BE2C (cell line): Measurements from ENCODE around the gene ELL3.
"Not testable (repeated sequence)": the region's sequence is repeated elsewhere in the genome, so short reads cannot be mapped to it uniquely, and the experiment has no call there.

Source experiments
- DNase-seq: peaks from one replicate; pipeline ENCODE4 v3.0.0-alpha.2; 2020
- H3K27me3 ChIP-seq: fragments of 250-450 bp; sonication (Bioruptor Pico); 2 replicates; pipeline ENCODE4 v1.5.1; 2020; ENCODE audit warnings: mild to moderate bottlenecking
- H3K36me3 ChIP-seq: fragments of 250-450 bp; sonication (Bioruptor Pico); 2 replicates; pipeline ENCODE4 v1.5.1; 2020; ENCODE audit warnings: mild to moderate bottlenecking
- H3K4me1 ChIP-seq: fragments of 250-450 bp; sonication (Bioruptor Pico); 2 replicates; pipeline ENCODE4 v1.5.1; 2020
- H3K4me3 ChIP-seq: 2 replicates; pipeline ENCODE4 v1.5.1; 2011; ENCODE audit warnings: low read depth, low read length
- H3K9me3 ChIP-seq: fragments of 250-450 bp; sonication (Bioruptor Pico); 2 replicates; pipeline ENCODE4 v1.5.1; 2020
- CTCF ChIP-seq: IDR thresholded peaks from 2 replicates; pipeline ENCODE4 v1.5.1; 2012; ENCODE audit warnings: mild to moderate bottlenecking, low read depth, low read length

The ELL3 gene

DNA sequence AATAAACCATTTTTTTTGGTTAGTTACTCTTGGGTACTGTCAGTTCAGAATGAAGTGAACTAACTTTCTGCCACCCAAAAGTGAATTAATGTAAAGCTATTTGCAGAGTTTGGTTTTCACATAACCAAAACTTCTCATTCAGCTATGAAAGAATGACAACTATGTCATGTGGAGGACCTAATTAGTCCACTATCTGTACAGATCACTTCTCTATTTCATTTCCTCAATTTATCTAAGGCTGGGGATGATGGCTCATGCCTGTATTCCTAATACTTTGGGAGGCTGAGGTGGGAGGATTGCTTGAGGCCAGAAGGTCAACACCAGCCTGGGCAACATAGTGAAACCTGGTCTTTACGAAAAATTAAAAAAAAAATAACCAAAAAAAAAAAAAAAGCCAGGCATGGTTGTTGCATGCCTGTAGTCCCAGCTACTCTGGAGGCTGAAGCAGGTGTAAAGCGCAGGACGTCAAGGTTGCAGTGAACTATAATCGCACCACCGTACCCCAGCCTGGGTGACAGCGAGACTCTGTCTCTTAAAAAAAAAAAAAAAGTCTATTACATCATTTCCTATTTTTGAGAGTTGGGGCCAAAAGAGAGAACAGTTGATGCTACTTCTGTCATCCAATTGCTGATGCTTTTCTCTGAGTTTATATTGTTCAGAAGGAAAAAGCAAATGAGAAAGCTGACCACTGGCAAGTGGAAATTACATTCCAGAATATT is 32.4 kb upstream of the ELL3 start:
- Histone ChIP-seq H3K36me3 (peaks cover 84% of the 10 kb centered on the region), H3K4me1 (no peaks in the 10 kb centered on the region), H3K27me3 (no peaks in the 10 kb centered on the region), H3K4me3 (no peak overlapping the region), H3K9me3 (no peaks in the 10 kb centered on the region)
- no peak for DNase-seq
- TF ChIP-seq CTCF: no peak

GRCh38 chr15:43808435-43808950 is 31.7 kb upstream of the ELL3 start:
- Histone ChIP-seq H3K36me3 (peaks cover 79% of the 10 kb centered on the region), H3K9me3 (no peaks in the 10 kb centered on the region), H3K27me3 (no peaks in the 10 kb centered on the region), H3K4me1 (no peaks in the 10 kb centered on the region), H3K4me3 (no peak overlapping the region)
- no peak for DNase-seq
- TF ChIP-seq CTCF: no peak

GRCh38 chr15:43802676-43803075 is 25.9 kb upstream of the ELL3 start:
- H3K36me3 ChIP-seq: peaks cover 73% of the 10 kb centered on the region
- H3K4me3 ChIP-seq, DNase-seq: not testable (repeated sequence)

DNA sequence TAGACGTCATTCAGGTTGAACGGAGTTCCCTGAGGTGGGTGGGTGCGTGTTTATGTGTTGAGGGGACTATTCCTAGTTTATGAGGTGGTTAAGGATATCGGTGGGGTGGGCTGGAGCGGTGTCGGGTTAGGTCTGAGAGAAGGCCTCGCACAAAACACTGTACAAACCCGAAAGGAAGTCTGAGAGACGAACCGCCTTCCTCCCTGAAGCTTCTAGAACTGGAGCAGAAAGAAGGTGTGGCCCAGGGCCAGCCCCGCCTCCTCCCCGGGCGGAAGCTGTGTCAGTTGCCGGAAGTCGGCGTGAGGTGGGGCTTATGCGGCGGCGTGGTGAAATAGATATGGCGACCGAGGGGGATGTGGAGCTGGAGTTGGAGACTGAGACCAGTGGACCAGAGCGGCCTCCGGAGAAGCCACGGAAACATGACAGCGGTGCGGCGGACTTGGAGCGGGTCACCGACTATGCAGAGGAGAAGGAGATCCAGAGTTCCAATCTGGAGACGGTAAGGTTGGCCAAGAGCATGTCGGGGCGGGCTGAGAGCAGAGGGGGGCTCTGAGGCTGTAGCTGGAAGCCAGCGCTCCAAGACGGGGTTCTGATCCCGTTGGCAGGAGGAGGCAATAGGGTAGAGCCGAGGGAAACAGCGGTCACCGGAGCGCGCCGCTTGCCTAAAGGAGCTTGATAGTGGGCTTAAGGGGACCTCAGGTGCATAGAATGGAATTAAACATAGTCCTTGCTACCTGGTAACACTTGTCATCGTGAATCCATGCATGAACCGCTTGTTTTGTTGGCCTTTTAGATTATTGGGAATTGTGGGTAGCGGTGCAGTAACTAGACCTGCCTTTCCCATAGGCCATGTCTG is 23.7 kb upstream of the ELL3 start, which contains the start of gene HYPK:
Gene HYPK (plus strand): TSS at position 314 of the 856 bp plus-strand sequence. CDS start 24 bp downstream, at position 338.
- Histone ChIP-seq H3K4me1 (peaks cover 7% of the 10 kb centered on the region), H3K4me3 (peak within 1 kb of the TSS; percentile 99), H3K9me3 (no peaks in the 10 kb centered on the region), H3K36me3 (peaks cover 67% of the 10 kb centered on the region), H3K27me3 (no peaks in the 10 kb centered on the region)
- no peak for TF ChIP-seq CTCF
- peak; percentile 91 for DNase-seq

More at GRCh38 chr15:43802676-43803075, 25.9 kb upstream of the ELL3 start:
- not testable (repeated sequence) for H3K4me1 ChIP-seq, H3K9me3 ChIP-seq, H3K27me3 ChIP-seq

GRCh38 chr15:43799945-43800285 is 23.1 kb upstream of the ELL3 start, which contains the start of gene SERINC4:
Gene SERINC4, minus strand, starts transcription at chr15:43800220. Its CDS starts 234 bp downstream, at chr15:43799986.
- DNase-seq: no peak
- TF ChIP-seq CTCF: no peak
- Histone ChIP-seq H3K36me3 (peaks cover 70% of the 10 kb centered on the region), H3K27me3 (no peaks in the 10 kb centered on the region), H3K9me3 (no peaks in the 10 kb centered on the region), H3K4me1 (peaks cover 7% of the 10 kb centered on the region), H3K4me3 (peak within 1 kb of the TSS; percentile 99)

- DNase-seq: no peak
- H3K36me3 ChIP-seq: peaks cover 70% of the 10 kb centered on the region
- H3K27me3 ChIP-seq: no peaks in the 10 kb centered on the region
- no peaks in the 10 kb centered on the region for H3K9me3 ChIP-seq
- no peak overlapping the region for H3K4me3 ChIP-seq
- peaks cover 9% of the 10 kb centered on the region for H3K4me1 ChIP-seq
- TF ChIP-seq CTCF: no peak
Observed at GRCh38 chr15:43799209-43799944, 22.6 kb upstream of the ELL3 start.
